Measurements from ENCODE around the gene FAM89A. TPM values are rescaled to one million over a fixed set of nuclear protein-coding genes. Genes with fewer than 3 reads are reported as not detected.

Gene FAM89A
- total RNA-seq, 1 experiment from 2014 or later = 23.6 TPM

GRCh38 chr1:231037585-231038517, 2.2 kb downstream of the FAM89A start:
- no peaks in the 10 kb centered on the region for H3K36me3 ChIP-seq (ENCODE audit: control insufficient read depth in 1 of 2, insufficient read depth in 2 of 2, low read length in 2 of 2)
- ATAC-seq (no peak), DNase-seq (ENCODE audit: low read depth, low spot score) (no peak)
- H3K9me3 ChIP-seq (ENCODE audit: control insufficient read depth in 1 of 2, insufficient read depth in 1 of 2, low read depth in 1 of 2, low read length in 2 of 2) = no peaks in the 10 kb centered on the region
- H3K79me2 ChIP-seq (ENCODE audit: insufficient read depth, low read length) = peaks cover 47% of the 10 kb centered on the region
- H3K4me1 ChIP-seq (ENCODE audit: control insufficient read depth in 1 of 2, insufficient read depth in 2 of 2, low read length in 2 of 2) = peaks cover 4 to 12% of the 10 kb centered on the region in 2 experiments; a peak in 3 of 4 replicates
- H3K4me2 ChIP-seq (ENCODE audit: low read length) = peak overlapping the region; percentile 85; the same call in 1 of the 2 replicates
- ChIA-PET CTCF (no interaction called here), POLR2A (no interaction called here), RAD21 (ENCODE audit: low non-redundant PET in 1 of 2, low total read pairs in 2 of 2, uncharacterized antibody in 2 of 2, unreplicated experiment in 2 of 2) (no interaction called here)
- no peak overlapping the region for H2AFZ ChIP-seq (ENCODE audit: low read depth, low read length, poor library complexity, severe bottlenecking)
- no peak overlapping the region for H3K4me3 ChIP-seq (replicated peaks in 1 of 2; ENCODE audit: low read depth in 1 of 2, low read length in 2 of 2)
- no peak overlapping the region for H3K27ac ChIP-seq (ENCODE audit: low read depth, low read length)
- no peak overlapping the region for H3K9ac ChIP-seq (ENCODE audit: low read length)
- BruUV-seq (replicated peaks) = no TSS peak
- intact Hi-C loops (cut with micrococcal nuclease) = no loop called here
- no peaks in the 10 kb centered on the region for H4K20me1 ChIP-seq (ENCODE audit: insufficient read depth)
- TF ChIP-seq RAD21 (IDR thresholded peaks at IDR 0.05; ENCODE audit: low read depth) (no peak), TCF7L2 (IDR thresholded peaks at IDR 0.05; ENCODE audit: borderline replicate concordance, extremely low read depth, insufficient read depth, insufficient read length) (no peak), ELF1 (IDR thresholded peaks at IDR 0.05; ENCODE audit: borderline replicate concordance, low read depth) (no peak), JUND (IDR thresholded peaks at IDR 0.05) (no peak), CEBPB (IDR thresholded peaks at IDR 0.05; ENCODE audit: low read depth) (no peak), EZH2 (IDR thresholded peaks at IDR 0.05) (no peak), EGR1 (IDR thresholded peaks at IDR 0.05; ENCODE audit: low read depth) (no peak), REST (IDR thresholded peaks at IDR 0.05; ENCODE audit: low read depth) (no peak), CTCF (IDR thresholded peaks at IDR 0.05 in 2 of 3, conservative IDR thresholded peaks at IDR 0.05 in 1 of 3; ENCODE audit: borderline replicate concordance in 1 of 3, insufficient read depth in 1 of 3, low read depth in 2 of 3, low read length in 2 of 3) (no peak), FOSL1 (IDR thresholded peaks at IDR 0.05; ENCODE audit: low read depth) (no peak), EZH2phosphoT487 (IDR thresholded peaks at IDR 0.05; ENCODE audit: borderline replicate concordance) (no peak), SP1 (IDR thresholded peaks at IDR 0.05; ENCODE audit: low read depth) (no peak), MAX (IDR thresholded peaks at IDR 0.05) (no peak), YY1 (IDR thresholded peaks at IDR 0.05; ENCODE audit: extremely low read depth, insufficient replicate concordance, low read depth, low read length) (no peak), SRF (IDR thresholded peaks at IDR 0.05; ENCODE audit: low read depth) (no peak), ATF3 (IDR thresholded peaks at IDR 0.05) (no peak)
- H3K27me3 ChIP-seq (ENCODE audit: insufficient read depth, low read length) = no peaks in the 10 kb centered on the region
- no peaks in the 10 kb centered on the region for H3K9me2 ChIP-seq (ENCODE audit: insufficient read depth)

Data from HCT116 (cell line).